Erythroblast (primary cell): Measurements from ENCODE around the gene ADARB1.

Experiments used
- GATA1 ChIP-seq: IDR thresholded peaks from 2 replicates; pipeline ENCODE4 v1.6.1; 2011; ENCODE audit warnings: low read depth, mild to moderate bottlenecking, control low read depth, low read length, moderate library complexity
- POLR2A ChIP-seq: IDR thresholded peaks from 2 replicates; pipeline ENCODE4 v1.6.1; 2011; ENCODE audit warnings: mild to moderate bottlenecking, low read length

- no peak for TF ChIP-seq POLR2A
- TF ChIP-seq GATA1, result no peak
These were observed 122.2 kb downstream of the ADARB1 start for GRCh38 chr21:45196620-45197019.
